Measurements from ENCODE around the gene PPIL1. TPM values are rescaled to one million over a fixed set of nuclear protein-coding genes. Genes with fewer than 3 reads are reported as not detected.

The PPIL1 gene
- total RNA-seq, 1 experiment from 2014 or later, result 91.1 TPM

- H3K27me3 ChIP-seq (ENCODE audit: control insufficient read depth, insufficient read depth, low read length), result no peaks in the 10 kb centered on the region
- peak; percentile 63 for DNase-seq
Observed at GRCh38 chr6:36873612-36874442, 776 bp downstream of the PPIL1 start.

GRCh38 chr6:36873115-36873514 lies 1.5 kb downstream of the PPIL1 start:
- Histone ChIP-seq H3K36me3 (replicated peaks; ENCODE audit: control insufficient read depth, insufficient read depth, low read length) (peaks cover 6% of the 10 kb centered on the region), H3K27me3 (ENCODE audit: control insufficient read depth, insufficient read depth, low read length) (no peaks in the 10 kb centered on the region), H3K4me3 (ENCODE audit: insufficient read depth, low read depth, low read length) (no peak overlapping the region)
- DNase-seq, result no peak

More at GRCh38 chr6:36873612-36874442, 776 bp downstream of the PPIL1 start:
- peaks cover 5% of the 10 kb centered on the region for H3K36me3 ChIP-seq (replicated peaks; ENCODE audit: control insufficient read depth, insufficient read depth, low read length)
- H3K4me3 ChIP-seq (ENCODE audit: insufficient read depth, low read depth, low read length), result peak overlapping the region; percentile 78

- no peaks in the 10 kb centered on the region for H3K27me3 ChIP-seq (ENCODE audit: control insufficient read depth, insufficient read depth, low read length)
- DNase-seq, result no peak
- H3K36me3 ChIP-seq (replicated peaks; ENCODE audit: control insufficient read depth, insufficient read depth, low read length), result peaks cover 9% of the 10 kb centered on the region
- no peak overlapping the region for H3K4me3 ChIP-seq (ENCODE audit: insufficient read depth, low read depth, low read length)
Observed at GRCh38 chr6:36871686-36872085, 2.9 kb downstream of the PPIL1 start.

GRCh38 chr6:36867471-36868224 lies 7.0 kb downstream of the PPIL1 start:
- H3K36me3 ChIP-seq (replicated peaks; ENCODE audit: control insufficient read depth, insufficient read depth, low read length), result peaks cover 20% of the 10 kb centered on the region
- no peak overlapping the region for H3K4me3 ChIP-seq (ENCODE audit: insufficient read depth, low read depth, low read length)
- no peaks in the 10 kb centered on the region for H3K27me3 ChIP-seq (ENCODE audit: control insufficient read depth, insufficient read depth, low read length)
- DNase-seq, result no peak

- Histone ChIP-seq H3K27me3 (ENCODE audit: control insufficient read depth, insufficient read depth, low read length) (no peaks in the 10 kb centered on the region), H3K4me3 (ENCODE audit: insufficient read depth, low read depth, low read length) (no peak overlapping the region), H3K36me3 (replicated peaks; ENCODE audit: control insufficient read depth, insufficient read depth, low read length) (peaks cover 21% of the 10 kb centered on the region)
- no peak for DNase-seq
Observed at GRCh38 chr6:36865835-36866234, 8.8 kb downstream of the PPIL1 start.

- H3K4me3 ChIP-seq (ENCODE audit: insufficient read depth, low read depth, low read length), result no peak overlapping the region
- no peak for DNase-seq
- no peaks in the 10 kb centered on the region for H3K27me3 ChIP-seq (ENCODE audit: control insufficient read depth, insufficient read depth, low read length)
- H3K36me3 ChIP-seq (replicated peaks; ENCODE audit: control insufficient read depth, insufficient read depth, low read length), result peaks cover 20% of the 10 kb centered on the region
Observed at GRCh38 chr6:36863670-36864540, 10.7 kb downstream of the PPIL1 start.

- Histone ChIP-seq H3K4me3 (ENCODE audit: insufficient read depth, low read depth, low read length) (no peak overlapping the region), H3K36me3 (replicated peaks; ENCODE audit: control insufficient read depth, insufficient read depth, low read length) (peaks cover 18% of the 10 kb centered on the region), H3K27me3 (ENCODE audit: control insufficient read depth, insufficient read depth, low read length) (no peaks in the 10 kb centered on the region)
- DNase-seq, result no peak
Observed at GRCh38 chr6:36862848-36863382, 11.7 kb downstream of the PPIL1 start.

GRCh38 chr6:36862164-36862847 lies 12.3 kb downstream of the PPIL1 start:
- Histone ChIP-seq H3K4me3 (ENCODE audit: insufficient read depth, low read depth, low read length) (no peak overlapping the region), H3K36me3 (replicated peaks; ENCODE audit: control insufficient read depth, insufficient read depth, low read length) (peaks cover 18% of the 10 kb centered on the region), H3K27me3 (ENCODE audit: control insufficient read depth, insufficient read depth, low read length) (no peaks in the 10 kb centered on the region)
- DNase-seq, result no peak

GRCh38 chr6:36860126-36860525 lies 14.5 kb downstream of the PPIL1 start:
- Histone ChIP-seq H3K4me3 (ENCODE audit: insufficient read depth, low read depth, low read length) (no peak overlapping the region), H3K27me3 (ENCODE audit: control insufficient read depth, insufficient read depth, low read length) (no peaks in the 10 kb centered on the region), H3K36me3 (replicated peaks; ENCODE audit: control insufficient read depth, insufficient read depth, low read length) (peaks cover 22% of the 10 kb centered on the region)
- DNase-seq, result no peak

- DNase-seq, result peak; percentile 69
- Histone ChIP-seq H3K36me3 (replicated peaks; ENCODE audit: control insufficient read depth, insufficient read depth, low read length) (peaks cover 21% of the 10 kb centered on the region), H3K27me3 (ENCODE audit: control insufficient read depth, insufficient read depth, low read length) (no peaks in the 10 kb centered on the region), H3K4me3 (ENCODE audit: insufficient read depth, low read depth, low read length) (no peak overlapping the region)
Observed at GRCh38 chr6:36858407-36858981, 16.1 kb downstream of the PPIL1 start.

GRCh38 chr6:36857325-36857724 lies 17.3 kb downstream of the PPIL1 start:
- Histone ChIP-seq H3K36me3 (replicated peaks; ENCODE audit: control insufficient read depth, insufficient read depth, low read length) (peaks cover 18% of the 10 kb centered on the region), H3K4me3 (ENCODE audit: insufficient read depth, low read depth, low read length) (no peak overlapping the region), H3K27me3 (ENCODE audit: control insufficient read depth, insufficient read depth, low read length) (no peaks in the 10 kb centered on the region)
- no peak for DNase-seq

GRCh38 chr6:36856277-36856676 lies 18.3 kb downstream of the PPIL1 start:
- DNase-seq, result no peak
- Histone ChIP-seq H3K4me3 (ENCODE audit: insufficient read depth, low read depth, low read length) (no peak overlapping the region), H3K36me3 (replicated peaks; ENCODE audit: control insufficient read depth, insufficient read depth, low read length) (peaks cover 16% of the 10 kb centered on the region), H3K27me3 (ENCODE audit: control insufficient read depth, insufficient read depth, low read length) (no peaks in the 10 kb centered on the region)

GRCh38 chr6:36855750-36856149 lies 18.9 kb downstream of the PPIL1 start:
- no peak for DNase-seq
- H3K4me3 ChIP-seq (ENCODE audit: insufficient read depth, low read depth, low read length), result no peak overlapping the region

More at GRCh38 chr6:36855750-36856149, 18.9 kb downstream of the PPIL1 start:
- Histone ChIP-seq H3K36me3 (replicated peaks; ENCODE audit: control insufficient read depth, insufficient read depth, low read length) (peaks cover 16% of the 10 kb centered on the region), H3K27me3 (ENCODE audit: control insufficient read depth, insufficient read depth, low read length) (no peaks in the 10 kb centered on the region)

Data from H7 (cell line).